Measurements from ENCODE around the gene APOBEC4. TPM values are rescaled to one million over a fixed set of nuclear protein-coding genes. Genes with fewer than 3 reads are reported as not detected.

APOBEC4 gene
- total RNA-seq, 6 donors from 2014 or later: 0.20 to 5.6 (median 1.9) TPM

GRCh38 chr1:183675381-183675780 lies 22.3 kb upstream of the APOBEC4 start:
- Histone ChIP-seq H3K27ac (no peak overlapping the region), H3K4me3 (no peak overlapping the region), H3K27me3 (no peaks in the 10 kb centered on the region), H3K4me1 (no peaks in the 10 kb centered on the region), H3K9me3 (peaks cover 0 to 4% (median 0%) of the 10 kb centered on the region in 4 donors), H3K36me3 (no peaks in the 10 kb centered on the region)
- DNase-seq (no peak), ATAC-seq (ENCODE audit: low FRiP score in 2 of 2) (no peak)
- TF ChIP-seq POLR2AphosphoS5 (IDR thresholded peaks at IDR 0.05) (no peak), POLR2A (IDR thresholded peaks at IDR 0.05) (no peak), CTCF (IDR thresholded peaks at IDR 0.05) (no peak), EP300 (IDR thresholded peaks at IDR 0.05) (no peak)

- 81 to 82% methylated on average over 2 of the region's 2 CpGs for WGBS, 2 donors
- no peak for ATAC-seq (ENCODE audit: low FRiP score in 2 of 2)
Measured at GRCh38 chr1:183674886-183675285, 21.8 kb upstream of the APOBEC4 start.

GRCh38 chr1:183674339-183674738 lies 21.2 kb upstream of the APOBEC4 start:
- no peak for DNase-seq

More at GRCh38 chr1:183674886-183675285, 21.8 kb upstream of the APOBEC4 start:
- H3K27me3 ChIP-seq: no peaks in the 10 kb centered on the region
- peaks cover 0 to 4% (median 0%) of the 10 kb centered on the region in 4 donors for H3K9me3 ChIP-seq
- DNase-seq: no peak
- TF ChIP-seq POLR2A (IDR thresholded peaks at IDR 0.05) (no peak), POLR2AphosphoS5 (IDR thresholded peaks at IDR 0.05) (no peak), CTCF (IDR thresholded peaks at IDR 0.05) (no peak), EP300 (IDR thresholded peaks at IDR 0.05) (no peak)
- H3K27ac ChIP-seq: no peak overlapping the region
- no peak overlapping the region for H3K4me3 ChIP-seq
- H3K4me1 ChIP-seq: no peaks in the 10 kb centered on the region
- H3K36me3 ChIP-seq: no peaks in the 10 kb centered on the region

GRCh38 chr1:183673605-183674323 lies 20.6 kb upstream of the APOBEC4 start:
- Histone ChIP-seq H3K9me3 (peaks cover 0 to 4% (median 0%) of the 10 kb centered on the region in 4 donors), H3K4me3 (no peak overlapping the region), H3K36me3 (no peaks in the 10 kb centered on the region), H3K27me3 (no peaks in the 10 kb centered on the region), H3K27ac (no peak overlapping the region), H3K4me1 (no peaks in the 10 kb centered on the region)
- WGBS, 2 donors: 94 to 100% methylated on average over 2 of the region's 2 CpGs
- ATAC-seq (ENCODE audit: low FRiP score in 2 of 2) (peak in 1 of 2 donors; percentile 11), DNase-seq (no peak)
- TF ChIP-seq EP300 (IDR thresholded peaks at IDR 0.05) (no peak), POLR2AphosphoS5 (IDR thresholded peaks at IDR 0.05) (no peak), CTCF (IDR thresholded peaks at IDR 0.05) (no peak), POLR2A (IDR thresholded peaks at IDR 0.05) (no peak)

More at GRCh38 chr1:183674339-183674738, 21.2 kb upstream of the APOBEC4 start:
- Histone ChIP-seq H3K9me3 (peaks cover 0 to 4% (median 0%) of the 10 kb centered on the region in 4 donors), H3K4me3 (no peak overlapping the region), H3K27ac (no peak overlapping the region), H3K36me3 (no peaks in the 10 kb centered on the region), H3K4me1 (no peaks in the 10 kb centered on the region), H3K27me3 (no peaks in the 10 kb centered on the region)
- 80 to 90% methylated on average over 1 of the region's 1 CpG for WGBS, 2 donors
- TF ChIP-seq POLR2AphosphoS5 (IDR thresholded peaks at IDR 0.05): no peak
- no peak for TF ChIP-seq POLR2A (IDR thresholded peaks at IDR 0.05)
- TF ChIP-seq CTCF (IDR thresholded peaks at IDR 0.05): no peak
- ATAC-seq (ENCODE audit: low FRiP score in 2 of 2): peak in 1 of 2 donors; percentile 74

- Histone ChIP-seq H3K4me1 (no peaks in the 10 kb centered on the region), H3K27me3 (no peaks in the 10 kb centered on the region), H3K36me3 (no peaks in the 10 kb centered on the region), H3K9me3 (peaks cover 0 to 4% (median 0%) of the 10 kb centered on the region in 4 donors), H3K4me3 (no peak overlapping the region), H3K27ac (no peak overlapping the region)
- 94 to 100% methylated on average over 1 of the region's 1 CpG for WGBS, 2 donors
- no peak for DNase-seq
- no peak for ATAC-seq (ENCODE audit: low FRiP score in 2 of 2)
- TF ChIP-seq EP300 (IDR thresholded peaks at IDR 0.05): no peak
- no peak for TF ChIP-seq CTCF (IDR thresholded peaks at IDR 0.05)
- TF ChIP-seq POLR2AphosphoS5 (IDR thresholded peaks at IDR 0.05): no peak
- TF ChIP-seq POLR2A (IDR thresholded peaks at IDR 0.05): no peak
Measured at GRCh38 chr1:183670169-183670568, 17.1 kb upstream of the APOBEC4 start.
